BE2C (cell line): ENCODE measurements around the gene MTAP.

ENCODE experiments used
- DNase-seq: peaks from one replicate; pipeline ENCODE4 v3.0.0-alpha.2; 2020
- H3K27me3 ChIP-seq: fragments of 250-450 bp; sonication (Bioruptor Pico); 2 replicates; pipeline ENCODE4 v1.5.1; 2020; ENCODE audit warnings: mild to moderate bottlenecking
- H3K36me3 ChIP-seq: fragments of 250-450 bp; sonication (Bioruptor Pico); 2 replicates; pipeline ENCODE4 v1.5.1; 2020; ENCODE audit warnings: mild to moderate bottlenecking
- H3K4me1 ChIP-seq: fragments of 250-450 bp; sonication (Bioruptor Pico); 2 replicates; pipeline ENCODE4 v1.5.1; 2020
- H3K4me3 ChIP-seq: 2 replicates; pipeline ENCODE4 v1.5.1; 2011; ENCODE audit warnings: low read depth, low read length
- H3K9me3 ChIP-seq: fragments of 250-450 bp; sonication (Bioruptor Pico); 2 replicates; pipeline ENCODE4 v1.5.1; 2020
- CTCF ChIP-seq: IDR thresholded peaks from 2 replicates; pipeline ENCODE4 v1.5.1; 2012; ENCODE audit warnings: mild to moderate bottlenecking, low read depth, low read length

The MTAP gene

GRCh38 chr9:21800931-21801682 is 1.3 kb upstream of the MTAP start:
- H3K4me3 ChIP-seq, result peak overlapping the region; percentile 95
- H3K27me3 ChIP-seq, result peaks cover 38% of the 10 kb centered on the region
- no peak for TF ChIP-seq CTCF
- DNase-seq, result no peak
- H3K9me3 ChIP-seq, result no peaks in the 10 kb centered on the region
- H3K4me1 ChIP-seq, result peaks cover 7% of the 10 kb centered on the region
- H3K36me3 ChIP-seq, result peaks cover 13% of the 10 kb centered on the region

GRCh38 chr9:21801683-21802417 is 586 bp upstream of the MTAP start:
- Histone ChIP-seq H3K27me3 (peaks cover 31% of the 10 kb centered on the region), H3K36me3 (peaks cover 18% of the 10 kb centered on the region), H3K4me1 (peaks cover 7% of the 10 kb centered on the region), H3K9me3 (no peaks in the 10 kb centered on the region), H3K4me3 (peak overlapping the region; percentile 95)
- no peak for TF ChIP-seq CTCF
- peak; percentile 76 for DNase-seq

GRCh38 chr9:21803649-21804048 is 1.2 kb downstream of the MTAP start:
- TF ChIP-seq CTCF, result no peak
- Histone ChIP-seq H3K36me3 (peaks cover 34% of the 10 kb centered on the region), H3K4me1 (peaks cover 7% of the 10 kb centered on the region), H3K27me3 (peaks cover 14% of the 10 kb centered on the region), H3K9me3 (no peaks in the 10 kb centered on the region), H3K4me3 (peak overlapping the region; percentile 95)
- DNase-seq, result no peak

- Histone ChIP-seq H3K4me3 (peak overlapping the region; percentile 95), H3K9me3 (no peaks in the 10 kb centered on the region), H3K27me3 (peaks cover 10% of the 10 kb centered on the region), H3K4me1 (peaks cover 11% of the 10 kb centered on the region), H3K36me3 (peaks cover 40% of the 10 kb centered on the region)
- no peak for DNase-seq
- TF ChIP-seq CTCF, result no peak
Measured at GRCh38 chr9:21804331-21804730, 1.9 kb downstream of the MTAP start.

GRCh38 chr9:21804791-21805190 is 2.4 kb downstream of the MTAP start:
- TF ChIP-seq CTCF, result no peak
- Histone ChIP-seq H3K27me3 (peaks cover 5% of the 10 kb centered on the region), H3K9me3 (no peaks in the 10 kb centered on the region), H3K4me3 (peak overlapping the region; percentile 95), H3K4me1 (peaks cover 13% of the 10 kb centered on the region), H3K36me3 (peaks cover 43% of the 10 kb centered on the region)
- no peak for DNase-seq

- no peak for DNase-seq
- Histone ChIP-seq H3K4me3 (no peak overlapping the region), H3K4me1 (peaks cover 14% of the 10 kb centered on the region), H3K27me3 (no peaks in the 10 kb centered on the region), H3K36me3 (peaks cover 62% of the 10 kb centered on the region), H3K9me3 (no peaks in the 10 kb centered on the region)
- TF ChIP-seq CTCF, result no peak
Measured at GRCh38 chr9:21806644-21807043, 4.2 kb downstream of the MTAP start.
